SK-N-SH treated with all-trans-retinoic acid at 6 μM for 48 hours (cell line): ENCODE results near the gene CLCN6.

Experiments used
- ATAC-seq: fragments of 200-7000 bp; cut with Tn5 transposase; 3 replicates; pipeline ENCODE4 v1.9.1; 2020; ENCODE audit warnings: mild to moderate bottlenecking, moderate library complexity
- BACH2 ChIP-seq: fragments of 250-450 bp; sonication (Bioruptor Pico); IDR thresholded peaks from 2 replicates; pipeline ENCODE4 v1.9.0; 2021; ENCODE audit warnings: mild to moderate bottlenecking, borderline replicate concordance
- CREB5 ChIP-seq: fragments of 250-450 bp; sonication (Bioruptor Pico); IDR thresholded peaks from 2 replicates; pipeline ENCODE4 v1.5.1; 2020; ENCODE audit warnings: low read depth, mild to moderate bottlenecking, moderate library complexity
- CSDC2 ChIP-seq: fragments of 250-450 bp; sonication (Bioruptor Pico); IDR thresholded peaks from 2 replicates; pipeline ENCODE4 v1.5.0; 2020; ENCODE audit warnings: mild to moderate bottlenecking, moderate library complexity
- CSRNP3 ChIP-seq: fragments of 250-450 bp; sonication (Bioruptor Pico); IDR thresholded peaks from 2 replicates; pipeline ENCODE4 v1.5.1; 2021; ENCODE audit warnings: mild to moderate bottlenecking, moderate library complexity
- ESRRG ChIP-seq: fragments of 250-450 bp; sonication (Bioruptor Pico); IDR thresholded peaks from 2 replicates; pipeline ENCODE4 v1.6.1; 2021; ENCODE audit warnings: mild to moderate bottlenecking
- GLIS3 ChIP-seq: fragments of 250-450 bp; sonication (Bioruptor Pico); IDR thresholded peaks from 2 replicates; pipeline ENCODE4 v1.5.0; 2020; ENCODE audit warnings: mild to moderate bottlenecking, moderate library complexity
- ISL1 ChIP-seq: fragments of 250-450 bp; sonication (Bioruptor Pico); IDR thresholded peaks from 2 replicates; pipeline ENCODE4 v2.1.2; 2022; ENCODE audit warnings: mild to moderate bottlenecking, moderate library complexity
- OSR1 ChIP-seq: fragments of 250-450 bp; sonication (Bioruptor Pico); IDR thresholded peaks from 2 replicates; pipeline ENCODE4 v1.8.0; 2022; ENCODE audit warnings: moderate library complexity, mild to moderate bottlenecking, inconsistent platforms
- PATZ1 ChIP-seq: fragments of 250-450 bp; sonication (Bioruptor Pico); IDR thresholded peaks from 2 replicates; pipeline ENCODE4 v1.8.0; 2020; ENCODE audit warnings: mild to moderate bottlenecking, moderate library complexity, borderline replicate concordance
- POU6F1 ChIP-seq: fragments of 250-450 bp; sonication (Bioruptor Pico); IDR thresholded peaks from 2 replicates; pipeline ENCODE4 v1.8.0; 2021; ENCODE audit warnings: low read depth, mild to moderate bottlenecking, moderate library complexity, borderline replicate concordance
- PPARA ChIP-seq: fragments of 250-450 bp; sonication (Bioruptor Pico); IDR thresholded peaks from 2 replicates; pipeline ENCODE4 v1.5.0; 2020; ENCODE audit warnings: mild to moderate bottlenecking, borderline replicate concordance
- RARB ChIP-seq: fragments of 250-450 bp; sonication (Bioruptor Pico); IDR thresholded peaks from 2 replicates; pipeline ENCODE4 v1.8.0; 2021; ENCODE audit warnings: mild to moderate bottlenecking, moderate library complexity
- SNAI2 ChIP-seq: fragments of 250-450 bp; sonication (Bioruptor Pico); IDR thresholded peaks from 2 replicates; pipeline ENCODE4 v1.5.0; 2020; ENCODE audit warnings: mild to moderate bottlenecking, moderate library complexity
- TCF4 ChIP-seq: fragments of 250-450 bp; sonication (Bioruptor Pico); IDR thresholded peaks from 2 replicates; pipeline ENCODE4 v1.8.0; 2021; ENCODE audit warnings: mild to moderate bottlenecking, moderate library complexity, borderline replicate concordance
- TOX ChIP-seq: fragments of 250-450 bp; sonication (Bioruptor Pico); IDR thresholded peaks from 2 replicates; pipeline ENCODE4 v1.8.0; 2021; ENCODE audit warnings: mild to moderate bottlenecking, moderate library complexity, borderline replicate concordance
- TSHZ2 ChIP-seq: fragments of 250-450 bp; sonication (Bioruptor Pico); IDR thresholded peaks from 2 replicates; pipeline ENCODE4 v1.5.0; 2020; ENCODE audit warnings: mild to moderate bottlenecking, moderate library complexity
- ZC3H10 ChIP-seq: fragments of 250-450 bp; sonication (Bioruptor Pico); IDR thresholded peaks from 2 replicates; pipeline ENCODE4 v1.5.1; 2021; ENCODE audit warnings: mild to moderate bottlenecking, moderate library complexity
- ZFP3 ChIP-seq: fragments of 250-450 bp; sonication (Bioruptor Pico); IDR thresholded peaks from 2 replicates; pipeline ENCODE4 v1.5.0; 2020; ENCODE audit warnings: mild to moderate bottlenecking, moderate library complexity
- ZFP30 ChIP-seq: fragments of 450-650 bp; formaldehyde crosslinking; IDR thresholded peaks from 2 replicates; pipeline ENCODE4 v1.5.0; 2022; ENCODE audit warnings: mild to moderate bottlenecking, moderate library complexity
- ZNF565 ChIP-seq: fragments of 450-650 bp; formaldehyde crosslinking; conservative IDR thresholded peaks from 2 replicates; pipeline ENCODE4 v1.5.0; 2020; ENCODE audit warnings: low read depth, mild to moderate bottlenecking, moderate library complexity
- ZNF70 ChIP-seq: fragments of 450-650 bp; formaldehyde crosslinking; IDR thresholded peaks from 2 replicates; pipeline ENCODE4 v1.5.0; 2020; ENCODE audit warnings: mild to moderate bottlenecking, moderate library complexity
- ZNF8 ChIP-seq: fragments of 450-650 bp; formaldehyde crosslinking; IDR thresholded peaks from 2 replicates; pipeline ENCODE4 v1.5.0; 2020; ENCODE audit warnings: mild to moderate bottlenecking, moderate library complexity

CLCN6 gene

GRCh38 chr1:11790101-11790879 is 15.7 kb upstream of the CLCN6 start:
- TF ChIP-seq TOX (CRISPR knock-in tag) (no peak), RARB (CRISPR knock-in tag) (no peak), ZNF70 (CRISPR knock-in tag) (no peak), CSDC2 (CRISPR knock-in tag) (no peak), POU6F1 (CRISPR knock-in tag) (no peak), CSRNP3 (CRISPR knock-in tag) (no peak), TSHZ2 (no peak), ZNF8 (CRISPR knock-in tag) (no peak), OSR1 (CRISPR knock-in tag) (no peak), BACH2 (no peak)
- ATAC-seq = no peak

- ATAC-seq = peak; percentile 54
- TF ChIP-seq GLIS3 (CRISPR knock-in tag) = no peak
- no peak for TF ChIP-seq CSRNP3 (CRISPR knock-in tag)
- TF ChIP-seq ISL1 (CRISPR knock-in tag) = no peak
- no peak for TF ChIP-seq ZNF565 (CRISPR knock-in tag)
- TF ChIP-seq TOX (CRISPR knock-in tag) = no peak
- no peak for TF ChIP-seq POU6F1 (CRISPR knock-in tag)
- no peak for TF ChIP-seq SNAI2 (CRISPR knock-in tag)
- TF ChIP-seq PATZ1 (CRISPR knock-in tag) = no peak
- TF ChIP-seq ZFP30 (CRISPR knock-in tag) = no peak
- TF ChIP-seq ZNF70 (CRISPR knock-in tag) = no peak
- no peak for TF ChIP-seq ZFP3 (CRISPR knock-in tag)
- TF ChIP-seq ESRRG (CRISPR knock-in tag) = no peak
- no peak for TF ChIP-seq OSR1 (CRISPR knock-in tag)
- no peak for TF ChIP-seq PPARA (CRISPR knock-in tag)
- no peak for TF ChIP-seq CREB5 (CRISPR knock-in tag)
- no peak for TF ChIP-seq ZC3H10 (CRISPR knock-in tag)
- no peak for TF ChIP-seq TSHZ2
- no peak for TF ChIP-seq RARB (CRISPR knock-in tag)
- no peak for TF ChIP-seq TCF4 (CRISPR knock-in tag)
- TF ChIP-seq ZNF8 (CRISPR knock-in tag) = no peak
- TF ChIP-seq, all 23 proteins: peak for 0
These were observed 14.9 kb upstream of the CLCN6 start for GRCh38 chr1:11790880-11791715.
